SU-DHL-6 (cell line): Measurements from ENCODE around the gene SYK.

Experiments used
- H2AFZ ChIP-seq: fragments of 200-600 bp; sonication (generic); 2 replicates; pipeline ENCODE4 v1.6.1; 2014; ENCODE audit warnings: low read depth, mild to moderate bottlenecking, moderate library complexity, mixed read lengths, antibody characterized with exemption, low read length; ENCODE audit not compliant: severe bottlenecking
- H3F3A ChIP-seq: fragments of 200-600 bp; shearing (Covaris generic); 2 replicates; pipeline ENCODE4 v1.6.0; 2016; ENCODE audit warnings: antibody characterized with exemption, mild to moderate bottlenecking; ENCODE audit not compliant: insufficient read depth
- H3K27ac ChIP-seq: fragments of 200-600 bp; sonication (generic); 2 replicates; pipeline ENCODE4 v1.5.1; 2016; ENCODE audit warnings: low read depth, mild to moderate bottlenecking, low read length, moderate library complexity, mixed read lengths
- H3K27me3 ChIP-seq: fragments of 200-600 bp; sonication (generic), shearing (Covaris generic); 2 replicates; pipeline ENCODE4 v1.6.0; 2014; ENCODE audit warnings: mild to moderate bottlenecking, low read length
- H3K36me3 ChIP-seq: fragments of 200-600 bp; sonication (generic); 2 replicates; pipeline ENCODE4 v1.6.1; 2014; ENCODE audit warnings: mild to moderate bottlenecking, low read length, mixed read lengths
- H3K4me2 ChIP-seq: fragments of 300-600, 200-600 bp; shearing (Covaris generic), sonication (generic); 2 replicates; pipeline ENCODE4 v1.6.0; 2014; ENCODE audit warnings: low read length, low read depth, mild to moderate bottlenecking; ENCODE audit not compliant: poor library complexity, severe bottlenecking
- H3K4me3 ChIP-seq: fragments of 200-600 bp; sonication (generic); 2 replicates; pipeline ENCODE4 v1.5.1; 2014; ENCODE audit warnings: antibody characterized with exemption, low read length, mild to moderate bottlenecking, mixed read lengths; ENCODE audit not compliant: insufficient read depth, poor library complexity, severe bottlenecking
- H3K79me2 ChIP-seq: fragments of 200-600 bp; sonication (generic); 2 replicates; pipeline ENCODE4 v1.6.1; 2014; ENCODE audit warnings: mild to moderate bottlenecking, low read length, moderate library complexity; ENCODE audit not compliant: insufficient read depth
- H3K9ac ChIP-seq: fragments of 200-600 bp; sonication (generic); 2 replicates; pipeline ENCODE4 v1.7.0; 2014; ENCODE audit warnings: mild to moderate bottlenecking, low read length
- H3K9me2 ChIP-seq: fragments of 200-600 bp; sonication (generic); replicated peaks from 2 replicates; pipeline ENCODE4 v1.6.1; 2014; ENCODE audit warnings: low read length; ENCODE audit not compliant: insufficient read depth
- H3K9me3 ChIP-seq: fragments of 200-600 bp; sonication (generic); 2 replicates; pipeline ENCODE4 v1.6.1; 2014; ENCODE audit warnings: low read length, mixed read lengths; ENCODE audit not compliant: insufficient read depth
- H4K20me1 ChIP-seq: fragments of 200-600 bp; sonication (generic); 2 replicates; pipeline ENCODE4 v1.6.1; 2014; ENCODE audit warnings: low read depth, mild to moderate bottlenecking, antibody characterized with exemption, low read length, moderate library complexity, mixed read lengths
- EZH2phosphoT487 ChIP-seq: fragments of 200-600 bp; sonication (generic), shearing (Covaris generic); conservative IDR thresholded peaks from 2 replicates; pipeline ENCODE4 v1.6.1; 2018; ENCODE audit warnings: mild to moderate bottlenecking, antibody characterized with exemption, low read length, moderate library complexity, mixed read lengths
- TF ChIP-seq, protein P1 (sequence below): fragments of 200-600 bp; sonication (generic); IDR thresholded peaks from one replicate; pipeline ENCODE4 v1.5.1; 2017; ENCODE audit warnings: antibody characterized with exemption, mild to moderate bottlenecking, low read length, moderate library complexity; ENCODE audit not compliant: insufficient read depth, poor library complexity, severe bottlenecking

SYK gene

DNA sequence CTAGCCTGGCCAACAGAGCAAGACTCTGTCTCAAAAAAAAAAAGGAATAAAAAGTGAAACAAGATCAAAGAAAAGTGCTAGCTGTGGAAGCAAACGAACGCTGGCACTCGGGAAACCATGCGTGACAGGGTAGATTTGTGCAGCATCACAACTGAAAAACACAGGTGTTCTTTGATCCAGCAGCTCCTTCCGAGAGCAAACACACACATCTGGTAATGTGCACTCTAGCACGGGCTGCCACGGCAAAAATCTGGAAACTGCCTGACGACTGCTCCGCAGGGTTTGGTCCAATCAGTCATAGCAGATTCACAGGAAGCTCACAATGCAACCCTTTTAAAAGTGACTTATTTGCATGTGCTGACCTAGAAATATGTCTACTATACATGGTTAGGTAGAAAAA is 80.0 kb downstream of the SYK start:
- H3K36me3 ChIP-seq: peaks cover 22% of the 10 kb centered on the region
- H3K4me2 ChIP-seq: no peak overlapping the region
- TF ChIP-seq, protein P1, sequence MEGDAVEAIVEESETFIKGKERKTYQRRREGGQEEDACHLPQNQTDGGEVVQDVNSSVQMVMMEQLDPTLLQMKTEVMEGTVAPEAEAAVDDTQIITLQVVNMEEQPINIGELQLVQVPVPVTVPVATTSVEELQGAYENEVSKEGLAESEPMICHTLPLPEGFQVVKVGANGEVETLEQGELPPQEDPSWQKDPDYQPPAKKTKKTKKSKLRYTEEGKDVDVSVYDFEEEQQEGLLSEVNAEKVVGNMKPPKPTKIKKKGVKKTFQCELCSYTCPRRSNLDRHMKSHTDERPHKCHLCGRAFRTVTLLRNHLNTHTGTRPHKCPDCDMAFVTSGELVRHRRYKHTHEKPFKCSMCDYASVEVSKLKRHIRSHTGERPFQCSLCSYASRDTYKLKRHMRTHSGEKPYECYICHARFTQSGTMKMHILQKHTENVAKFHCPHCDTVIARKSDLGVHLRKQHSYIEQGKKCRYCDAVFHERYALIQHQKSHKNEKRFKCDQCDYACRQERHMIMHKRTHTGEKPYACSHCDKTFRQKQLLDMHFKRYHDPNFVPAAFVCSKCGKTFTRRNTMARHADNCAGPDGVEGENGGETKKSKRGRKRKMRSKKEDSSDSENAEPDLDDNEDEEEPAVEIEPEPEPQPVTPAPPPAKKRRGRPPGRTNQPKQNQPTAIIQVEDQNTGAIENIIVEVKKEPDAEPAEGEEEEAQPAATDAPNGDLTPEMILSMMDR: no peak
- TF ChIP-seq EZH2phosphoT487: no peak

DNA sequence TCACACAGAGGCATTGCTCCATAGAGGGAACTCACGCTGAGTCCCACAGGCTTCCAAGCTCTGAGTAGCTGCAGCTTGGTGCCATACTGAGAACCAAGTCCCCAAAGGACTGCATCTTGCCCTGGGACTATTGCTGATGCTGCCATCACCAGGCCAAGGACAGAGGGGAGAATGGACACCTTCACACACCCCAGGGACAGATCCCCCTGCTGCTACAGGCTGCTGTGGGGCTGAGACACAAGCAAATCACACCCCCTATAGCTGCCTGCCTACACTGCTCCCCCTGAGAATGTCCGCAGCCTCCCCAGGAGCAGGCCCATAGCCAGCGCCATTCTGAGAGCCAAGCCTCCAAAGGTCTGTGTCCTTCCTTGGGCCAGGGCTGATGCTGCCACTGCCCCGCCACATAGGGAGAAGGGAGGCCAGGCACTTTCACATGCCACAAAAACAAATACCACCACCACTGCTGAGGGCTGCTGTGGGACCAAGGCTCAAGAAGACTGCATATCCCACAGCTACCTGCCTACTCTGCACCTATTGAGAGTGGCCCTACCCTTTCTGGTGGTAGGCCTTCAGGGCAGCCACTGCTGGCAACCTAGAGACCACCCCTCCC is 81.5 kb downstream of the SYK start:
- H3F3A ChIP-seq: peaks cover 17% of the 10 kb centered on the region
- H3K79me2 ChIP-seq: no peaks in the 10 kb centered on the region
- H3K9me3 ChIP-seq: no peaks in the 10 kb centered on the region
- no peak overlapping the region for H2AFZ ChIP-seq
- no peaks in the 10 kb centered on the region for H3K9me2 ChIP-seq
- no peaks in the 10 kb centered on the region for H3K27me3 ChIP-seq
- H3K9ac ChIP-seq: no peak overlapping the region
- H4K20me1 ChIP-seq: no peaks in the 10 kb centered on the region
- peaks cover 22% of the 10 kb centered on the region for H3K36me3 ChIP-seq
- no peak overlapping the region for H3K27ac ChIP-seq
- TF ChIP-seq, protein P1: no peak
- no peak for TF ChIP-seq EZH2phosphoT487
- H3K4me2 ChIP-seq: no peak overlapping the region
- H3K4me3 ChIP-seq: no peak overlapping the region

More for the DNA sequence above, 80.0 kb downstream of the SYK start:
- no peak overlapping the region for H3K9ac ChIP-seq
- H2AFZ ChIP-seq: no peak overlapping the region
- peak overlapping the region; percentile 47 for H3K27ac ChIP-seq
- peaks cover 17% of the 10 kb centered on the region for H3F3A ChIP-seq
- H3K9me3 ChIP-seq: no peaks in the 10 kb centered on the region
- H3K79me2 ChIP-seq: no peaks in the 10 kb centered on the region
- H3K27me3 ChIP-seq: no peaks in the 10 kb centered on the region
- no peaks in the 10 kb centered on the region for H4K20me1 ChIP-seq
- H3K4me3 ChIP-seq: no peak overlapping the region
- H3K9me2 ChIP-seq: no peaks in the 10 kb centered on the region

DNA sequence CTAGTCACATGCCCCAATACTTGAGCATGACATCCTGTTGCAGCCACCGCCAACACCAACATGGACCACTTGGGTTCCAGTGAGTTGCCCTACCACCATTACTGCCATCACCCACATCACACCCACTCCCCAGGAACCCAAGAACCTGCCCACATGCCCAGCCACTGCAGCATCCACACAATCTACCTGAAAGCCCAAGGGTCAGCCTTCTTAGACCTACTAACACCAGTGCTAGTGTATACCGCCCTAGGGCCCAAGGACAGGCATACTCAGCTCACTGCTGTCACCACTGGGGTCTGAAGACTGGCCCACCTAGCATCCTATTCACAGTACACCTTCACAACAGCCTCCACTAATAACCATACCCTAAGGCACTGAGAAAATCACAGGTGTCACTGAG is 82.0 kb downstream of the SYK start:
- H3K9ac ChIP-seq: no peak overlapping the region
- TF ChIP-seq EZH2phosphoT487: no peak
- TF ChIP-seq, protein P1: no peak
- peaks cover 17% of the 10 kb centered on the region for H3F3A ChIP-seq
- no peaks in the 10 kb centered on the region for H3K27me3 ChIP-seq
- no peaks in the 10 kb centered on the region for H3K79me2 ChIP-seq
- no peak overlapping the region for H3K4me2 ChIP-seq
- peaks cover 16% of the 10 kb centered on the region for H3K36me3 ChIP-seq
- H4K20me1 ChIP-seq: no peaks in the 10 kb centered on the region
- H3K27ac ChIP-seq: no peak overlapping the region
- H3K9me2 ChIP-seq: no peaks in the 10 kb centered on the region
- H3K4me3 ChIP-seq: no peak overlapping the region
- H2AFZ ChIP-seq: no peak overlapping the region
- no peaks in the 10 kb centered on the region for H3K9me3 ChIP-seq
